Measurements from ENCODE around the gene PIWIL4. TPM values are rescaled to one million over a fixed set of nuclear protein-coding genes. Genes with fewer than 3 reads are reported as not detected.

The PIWIL4 gene
- polyA plus RNA-seq, 1 of the 3 experiments (the other 2 are of a cell fraction), result 1.7 TPM

GRCh38 chr11:94658386-94658785 is 91.2 kb downstream of the PIWIL4 start:
- H3K4me2 ChIP-seq, result no peak overlapping the region

More at GRCh38 chr11:94658386-94658785, 91.2 kb downstream of the PIWIL4 start:
- TF ChIP-seq SMC3 (IDR thresholded peaks at IDR 0.05; ENCODE audit: low read depth, low read length) (no peak), MXI1 (IDR thresholded peaks at IDR 0.05; ENCODE audit: low read depth, low read length) (no peak), EP300 (IDR thresholded peaks at IDR 0.05; ENCODE audit: borderline replicate concordance in 1 of 2, low read depth in 1 of 2, low read length in 1 of 2) (no peak), EZH2phosphoT487 (IDR thresholded peaks at IDR 0.05; ENCODE audit: borderline replicate concordance, low read depth) (no peak), RAD21 (IDR thresholded peaks at IDR 0.05; ENCODE audit: low read length) (no peak), GATA2 (CRISPR knock-in tag; IDR thresholded peaks at IDR 0.05) (no peak), USF2 (IDR thresholded peaks at IDR 0.05; ENCODE audit: borderline replicate concordance, low read depth, low read length) (no peak), TEAD4 (IDR thresholded peaks at IDR 0.05; ENCODE audit: borderline replicate concordance, insufficient read depth) (no peak), JUND (IDR thresholded peaks at IDR 0.05) (no peak), ELF1 (IDR thresholded peaks at IDR 0.05) (no peak), YY1 (IDR thresholded peaks at IDR 0.05; ENCODE audit: low read depth) (no peak), FOXM1 (IDR thresholded peaks at IDR 0.05; ENCODE audit: low read depth) (no peak), MAX (IDR thresholded peaks at IDR 0.05; ENCODE audit: low read depth) (no peak), USF1 (IDR thresholded peaks at IDR 0.05; ENCODE audit: borderline replicate concordance, low read depth) (no peak), MEF2A (IDR thresholded peaks at IDR 0.05; ENCODE audit: borderline replicate concordance, low read depth) (no peak), POLR2AphosphoS5 (IDR thresholded peaks at IDR 0.05; ENCODE audit: low read depth, low read length) (no peak), TAF1 (IDR thresholded peaks at IDR 0.05; ENCODE audit: borderline replicate concordance, low read depth, low read length) (no peak), CHD2 (IDR thresholded peaks at IDR 0.05; ENCODE audit: low read length, partially characterized antibody) (no peak), SIN3A (IDR thresholded peaks at IDR 0.05; ENCODE audit: borderline replicate concordance, low read depth, low read length) (no peak)
- TF ChIP-seq, protein P1, sequence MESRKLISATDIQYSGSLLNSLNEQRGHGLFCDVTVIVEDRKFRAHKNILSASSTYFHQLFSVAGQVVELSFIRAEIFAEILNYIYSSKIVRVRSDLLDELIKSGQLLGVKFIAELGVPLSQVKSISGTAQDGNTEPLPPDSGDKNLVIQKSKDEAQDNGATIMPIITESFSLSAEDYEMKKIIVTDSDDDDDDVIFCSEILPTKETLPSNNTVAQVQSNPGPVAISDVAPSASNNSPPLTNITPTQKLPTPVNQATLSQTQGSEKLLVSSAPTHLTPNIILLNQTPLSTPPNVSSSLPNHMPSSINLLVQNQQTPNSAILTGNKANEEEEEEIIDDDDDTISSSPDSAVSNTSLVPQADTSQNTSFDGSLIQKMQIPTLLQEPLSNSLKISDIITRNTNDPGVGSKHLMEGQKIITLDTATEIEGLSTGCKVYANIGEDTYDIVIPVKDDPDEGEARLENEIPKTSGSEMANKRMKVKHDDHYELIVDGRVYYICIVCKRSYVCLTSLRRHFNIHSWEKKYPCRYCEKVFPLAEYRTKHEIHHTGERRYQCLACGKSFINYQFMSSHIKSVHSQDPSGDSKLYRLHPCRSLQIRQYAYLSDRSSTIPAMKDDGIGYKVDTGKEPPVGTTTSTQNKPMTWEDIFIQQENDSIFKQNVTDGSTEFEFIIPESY (IDR thresholded peaks at IDR 0.05; ENCODE audit: borderline replicate concordance, low read depth), result no peak
- H3K4me1 ChIP-seq (ENCODE audit: control insufficient read depth in 1 of 2, insufficient read depth in 2 of 2, low read depth in 1 of 2, low read length in 1 of 2), result no peaks in the 10 kb centered on the region; a peak in 1 of 4 replicates
- 46% methylated on average over 5 of the region's 5 CpGs for WGBS (ENCODE audit: low lambda C conversion rate)
- H3K79me2 ChIP-seq (ENCODE audit: insufficient read depth), result no peaks in the 10 kb centered on the region
- no peaks in the 10 kb centered on the region; the same call in 1 of the 2 replicates for H3K27me3 ChIP-seq (ENCODE audit: insufficient read depth)
- no peaks in the 10 kb centered on the region for H3F3A ChIP-seq (replicated peaks; ENCODE audit: insufficient read depth)
- DNase-seq, result no peak
- no peaks in the 10 kb centered on the region for H3K36me3 ChIP-seq (replicated peaks in 1 of 2; ENCODE audit: control insufficient read depth in 1 of 2, insufficient read depth in 2 of 2, low read length in 1 of 2)
- H3K9ac ChIP-seq, result no peak overlapping the region
- no peaks in the 10 kb centered on the region for H3K9me3 ChIP-seq
- no peaks in the 10 kb centered on the region for H4K20me1 ChIP-seq (ENCODE audit: insufficient read depth)
- H3K9me2 ChIP-seq, result no peaks in the 10 kb centered on the region
- no peak overlapping the region for H2AFZ ChIP-seq (ENCODE audit: low read depth)
- ChIA-PET POLR2A (no interaction called here), CTCF (interaction anchor here (1.0 to 1.5 kb wide), 2 partner anchors 35 to 36 kb away, joined by 3 to 4 read pairs; no protein-coding TSS in a partner anchor)
- H3K4me3 ChIP-seq (ENCODE audit: low read depth in 2 of 2, low read length in 1 of 2), result no peak overlapping the region
- no peak overlapping the region for H3K27ac ChIP-seq (ENCODE audit: low read depth in 2 of 2, low read length in 1 of 2)

All from SK-N-SH (cell line).